Endothelial cell of umbilical vein (primary cell): ENCODE results near the gene FMN1. TPM values are rescaled to one million over a fixed set of nuclear protein-coding genes. Genes with fewer than 3 reads are reported as not detected.

ENCODE experiments used
- BruUV-seq: library from RNA; stranded (reverse); fragments of 400-500 nt; replicated peaks from 2 replicates; lab custom pipeline; 2021; lab: Mats Ljungman, UMichigan
- CTCF ChIA-PET: fragments of 300-600, 350-600 bp; sonication (Branson Sonifier 250); formaldehyde crosslinking; loops from one replicate; lab custom pipeline; 2021; ENCODE audit warnings: antibody characterized with exemption, inconsistent platforms; lab: Charles Lee
- POLR2A ChIA-PET: fragments of 300-600, 350-600 bp; sonication (Branson Sonifier 250); formaldehyde crosslinking; loops from one replicate; lab custom pipeline; 2021; ENCODE audit warnings: antibody characterized with exemption, inconsistent platforms; lab: Charles Lee
- DNase-seq: peaks from one replicate; pipeline ENCODE4 v3.0.0-alpha.2; 2011; ENCODE audit warnings: low read depth, low spot score
- FAIRE-seq: peaks from 2 replicates; lab custom pipeline; 2011; peaks lifted over from hg19 to GRCh38; lab: Jason Lieb, UNC
- H2AFZ ChIP-seq: 2 replicates; pipeline ENCODE4 v1.6.0; 2012; ENCODE audit warnings: low read depth, low read length, control low read depth, inconsistent platforms
- H3K27ac ChIP-seq: 2 replicates; pipeline ENCODE4 v1.5.1; 2011; ENCODE audit warnings: low read depth, mild to moderate bottlenecking, control low read depth, low read length, moderate library complexity; ENCODE audit not compliant: insufficient read depth
- H3K27me3 ChIP-seq, 2 experiments: 2 replicates each; pipeline versions ENCODE4 v1.6.0 to v1.6.1; 2011; ENCODE audit warnings: low read length in 2 of 2, mixed read lengths in 1 of 2; ENCODE audit not compliant: control insufficient read depth in 2 of 2, insufficient read depth in 2 of 2
- H3K36me3 ChIP-seq, 2 experiments: 2 replicates in 1 of 2; 3 replicates in 1 of 2; pipeline ENCODE4 v1.5.1; 2011; ENCODE audit warnings: low read length in 2 of 2, mild to moderate bottlenecking in 1 of 2, moderate library complexity in 1 of 2; ENCODE audit not compliant: control insufficient read depth in 2 of 2, insufficient read depth in 2 of 2; ENCODE audit errors: extremely low read depth in 1 of 2
- H3K4me1 ChIP-seq: 3 replicates; pipeline ENCODE4 v1.5.1; 2011; ENCODE audit warnings: mild to moderate bottlenecking, low read length; ENCODE audit not compliant: control insufficient read depth, insufficient read depth; ENCODE audit errors: extremely low read depth
- H3K4me2 ChIP-seq: 2 replicates; pipeline ENCODE4 v1.6.1; 2011; ENCODE audit warnings: low read length, control low read depth, mixed read lengths; ENCODE audit not compliant: insufficient read depth
- H3K4me3 ChIP-seq, 3 experiments: fragments of 200-600 bp in 1 of 3; sonication (generic), shearing (Covaris generic) in 1 of 3; replicated peaks in 1 of 3; 2 replicates each; pipeline ENCODE4 v1.5.1; 2011 to 2016; ENCODE audit warnings: control low read depth in 3 of 3, low read length in 3 of 3, mild to moderate bottlenecking in 2 of 3, inconsistent platforms in 1 of 3, low read depth in 1 of 3, moderate library complexity in 1 of 3; ENCODE audit not compliant: insufficient read depth in 1 of 3
- H3K79me2 ChIP-seq: 2 replicates; pipeline ENCODE4 v1.6.0; 2012; ENCODE audit warnings: low read length, inconsistent platforms; ENCODE audit not compliant: control insufficient read depth, insufficient read depth
- H3K9ac ChIP-seq: replicated peaks from 2 replicates; pipeline ENCODE3; 2011; ENCODE audit warnings: low read length, control low read depth; ENCODE audit not compliant: insufficient read depth; ENCODE audit errors: extremely low read depth
- H3K9me1 ChIP-seq: replicated peaks from 3 replicates; pipeline ENCODE4 v1.6.0; 2011; ENCODE audit warnings: mild to moderate bottlenecking, low read length; ENCODE audit not compliant: control insufficient read depth, insufficient read depth; ENCODE audit errors: extremely low read depth
- H3K9me3 ChIP-seq: replicated peaks from 2 replicates; pipeline ENCODE4 v1.5.1; 2012; ENCODE audit warnings: low read length, inconsistent platforms; ENCODE audit not compliant: control insufficient read depth, insufficient read depth
- H4K20me1 ChIP-seq: replicated peaks from 2 replicates; pipeline ENCODE3; 2011; ENCODE audit warnings: mild to moderate bottlenecking, low read length; ENCODE audit not compliant: control insufficient read depth, insufficient read depth; ENCODE audit errors: extremely low read depth
- CTCF ChIP-seq, 2 donors: IDR thresholded peaks; 1 replicate in 1 of 2; 2 replicates in 1 of 2; pipeline ENCODE4 v1.5.1; 2011; ENCODE audit warnings: low read length in 2 of 2, mild to moderate bottlenecking in 2 of 2, moderate library complexity in 2 of 2, control low read depth in 1 of 2, inconsistent platforms in 1 of 2, low read depth in 1 of 2; ENCODE audit not compliant: insufficient read depth in 1 of 2; ENCODE audit errors: extremely low read depth in 1 of 2
- EZH2 ChIP-seq: IDR thresholded peaks from 2 replicates; pipeline ENCODE4 v1.6.1; 2012; ENCODE audit warnings: borderline replicate concordance, low read depth, mild to moderate bottlenecking, moderate library complexity, low read length, inconsistent platforms; ENCODE audit not compliant: severe bottlenecking
- FOS ChIP-seq: IDR thresholded peaks from 2 replicates; pipeline ENCODE4 v1.6.1; 2011; ENCODE audit warnings: mild to moderate bottlenecking, low read length, moderate library complexity, borderline replicate concordance; ENCODE audit not compliant: insufficient read depth
- GATA2 ChIP-seq: IDR thresholded peaks from 2 replicates; pipeline ENCODE4 v1.7.0; 2011; ENCODE audit warnings: low read depth, mild to moderate bottlenecking, moderate library complexity, mixed read lengths, low read length; ENCODE audit not compliant: insufficient read length, insufficient read depth
- JUN ChIP-seq: IDR thresholded peaks from 2 replicates; pipeline ENCODE4 v1.6.1; 2011; ENCODE audit warnings: borderline replicate concordance, low read depth; ENCODE audit not compliant: insufficient read length, insufficient read depth
- MAX ChIP-seq: IDR thresholded peaks from 2 replicates; pipeline ENCODE4 v1.6.1; 2011; ENCODE audit not compliant: insufficient read depth, insufficient read length
- MYC ChIP-seq: IDR thresholded peaks from one replicate; pipeline ENCODE4 v1.6.1; 2011; ENCODE audit warnings: mild to moderate bottlenecking, low read depth, low read length
- POLR2A ChIP-seq: IDR thresholded peaks from 2 replicates; pipeline ENCODE4 v1.6.1; 2012; ENCODE audit warnings: low read depth, mild to moderate bottlenecking, control low read depth, low read length
- POLR2AphosphoS5 ChIP-seq: IDR thresholded peaks from 2 replicates; pipeline ENCODE4 v1.6.1; 2012; ENCODE audit warnings: low read depth, mild to moderate bottlenecking, control low read depth, low read length, moderate library complexity; ENCODE audit not compliant: insufficient read depth
- dilution Hi-C: fragments of 300-500 bp; cut with MboI; formaldehyde crosslinking; loops from one replicate; pipeline ENCODE4 v1.15.0; 2019; ENCODE audit warnings: low sequenced_read_pairs; ENCODE audit not compliant: extremely low pct_ligation_motif_present
- intact Hi-C: fragments of 100-400 bp; cut with micrococcal nuclease; formaldehyde crosslinking; loops from one replicate; pipeline ENCODE4 v1.10.0; 2022
- polyA plus RNA-seq, 4 experiments: library from polyadenylated mRNA; depleted of rRNA in 3 of 4; stranded (reverse) in 3 of 4; unstranded in 1 of 4; fragments of >200 nt; gene quantifications; 2 replicates each; pipeline versions ENCODE4 v1.2.1 to v1.2.3, GENCODE V29; 2011 to 2012; ENCODE audit warnings: missing spikeins in 1 of 4
- total RNA-seq: library from RNA; stranded (reverse); gene quantifications from 2 replicates; pipeline ENCODE4 v1.2.3, GENCODE V29; 2021

FMN1 gene
- total and polyA plus RNA-seq, 2 donors (not counting 3 experiments of a cell fraction or from before 2014, with no cell fraction given) = 0.01 to 0.29 TPM

- CTCF ChIA-PET = interaction anchor here (0.7 to 2.0 kb wide), 2 partner anchors 10 to 304 kb away, joined by 4 to 6 read pairs; no protein-coding TSS in a partner anchor
- BruUV-seq = no TSS peak
- dilution Hi-C loops = no loop called here
- H2AFZ ChIP-seq = no peak overlapping the region
- peaks cover 0 to 3% of the 10 kb centered on the region in 2 experiments for H3K27me3 ChIP-seq
- TF ChIP-seq MAX (no peak), FOS (no peak), GATA2 (no peak)
- no peaks in the 10 kb centered on the region for H3K79me2 ChIP-seq
- intact Hi-C loops = no loop called here
- H3K9ac ChIP-seq = no peak overlapping the region
- no peaks in the 10 kb centered on the region for H3K36me3 ChIP-seq
- no peak for DNase-seq
- no peak for FAIRE-seq
- no peak overlapping the region for H3K4me3 ChIP-seq
- H3K9me1 ChIP-seq = no peaks in the 10 kb centered on the region
- no peaks in the 10 kb centered on the region for H3K4me1 ChIP-seq
- H3K9me3 ChIP-seq = no peaks in the 10 kb centered on the region
- no peaks in the 10 kb centered on the region for H4K20me1 ChIP-seq
- POLR2A ChIA-PET = no interaction called here
- no peak overlapping the region for H3K4me2 ChIP-seq
- no peak overlapping the region for H3K27ac ChIP-seq
These were observed 228.0 kb downstream of the FMN1 start for GRCh38 chr15:32966512-32966911.

GRCh38 chr15:32965897-32966296 lies 228.6 kb downstream of the FMN1 start:
- Histone ChIP-seq H3K4me2 (no peak overlapping the region), H3K36me3 (no peaks in the 10 kb centered on the region), H3K9me3 (no peaks in the 10 kb centered on the region), H4K20me1 (no peaks in the 10 kb centered on the region), H3K27ac (no peak overlapping the region), H3K4me1 (no peaks in the 10 kb centered on the region), H2AFZ (no peak overlapping the region), H3K27me3 (peaks cover 0 to 3% of the 10 kb centered on the region in 2 experiments), H3K9ac (no peak overlapping the region), H3K9me1 (no peaks in the 10 kb centered on the region), H3K79me2 (no peaks in the 10 kb centered on the region), H3K4me3 (no peak overlapping the region)
- no TSS peak for BruUV-seq
- intact Hi-C loops = no loop called here
- dilution Hi-C loops = no loop called here
- POLR2A ChIA-PET = no interaction called here
- no peak for TF ChIP-seq JUN
- TF ChIP-seq POLR2A = no peak
- TF ChIP-seq MYC = no peak
- TF ChIP-seq POLR2AphosphoS5 = no peak
- TF ChIP-seq GATA2 = no peak
- TF ChIP-seq MAX = no peak
- no peak for TF ChIP-seq FOS
- no peak for TF ChIP-seq EZH2
- TF ChIP-seq CTCF (IDR thresholded peaks at IDR 0.05; ENCODE audit: extremely low read depth in 1 of 2, insufficient read depth in 1 of 2, low read depth in 1 of 2, low read length in 2 of 2) = no peak
- DNase-seq = no peak
- no peak for FAIRE-seq
- CTCF ChIA-PET = interaction anchor here (0.7 to 2.0 kb wide), 3 partner anchors 10 to 303 kb away, joined by 4 to 6 read pairs (median 4); no protein-coding TSS in a partner anchor
